Measurements from ENCODE around the gene PLA2G4F.

GRCh38 chr15:42175671-42176070, 19.2 kb upstream of the PLA2G4F start:
- TF ChIP-seq YY1 (IDR thresholded peaks at IDR 0.05; ENCODE audit: insufficient read depth, insufficient read length) = no peak
- TF ChIP-seq SUZ12 (IDR thresholded peaks at IDR 0.05; ENCODE audit: extremely low read depth, insufficient read depth, insufficient read length) = no peak
- no peak for TF ChIP-seq ZNF274 (IDR thresholded peaks at IDR 0.05; ENCODE audit: low read depth, low read length)
